ENCODE results near the gene AVEN. TPM values are rescaled to one million over a fixed set of nuclear protein-coding genes. Genes with fewer than 3 reads are reported as not detected.

The AVEN gene
- total and polyA plus RNA-seq, 2 donors (not counting 3 experiments of a cell fraction or from before 2014, with no cell fraction given), result 7.7 to 23.3 TPM

DNA sequence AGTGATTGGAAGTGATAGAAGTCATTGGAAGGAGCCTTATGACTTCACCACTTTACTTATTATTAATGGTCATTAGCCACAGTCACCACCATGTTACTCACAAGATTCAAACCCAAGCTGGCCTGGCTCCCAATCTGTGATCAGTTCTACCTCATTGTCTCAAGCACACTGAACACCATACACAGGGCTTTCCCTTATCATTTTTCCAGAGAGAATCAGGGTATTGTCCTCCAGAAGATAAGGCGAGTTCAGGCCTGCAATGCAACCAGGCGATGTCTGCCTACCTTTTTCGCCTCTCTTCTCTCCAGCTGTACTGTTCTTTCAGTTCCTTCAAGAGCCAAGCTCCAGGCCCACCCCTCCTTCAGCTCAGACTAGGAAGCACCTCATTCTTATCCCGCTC, 37.8 kb upstream of the AVEN start:
- TF ChIP-seq, protein P1, sequence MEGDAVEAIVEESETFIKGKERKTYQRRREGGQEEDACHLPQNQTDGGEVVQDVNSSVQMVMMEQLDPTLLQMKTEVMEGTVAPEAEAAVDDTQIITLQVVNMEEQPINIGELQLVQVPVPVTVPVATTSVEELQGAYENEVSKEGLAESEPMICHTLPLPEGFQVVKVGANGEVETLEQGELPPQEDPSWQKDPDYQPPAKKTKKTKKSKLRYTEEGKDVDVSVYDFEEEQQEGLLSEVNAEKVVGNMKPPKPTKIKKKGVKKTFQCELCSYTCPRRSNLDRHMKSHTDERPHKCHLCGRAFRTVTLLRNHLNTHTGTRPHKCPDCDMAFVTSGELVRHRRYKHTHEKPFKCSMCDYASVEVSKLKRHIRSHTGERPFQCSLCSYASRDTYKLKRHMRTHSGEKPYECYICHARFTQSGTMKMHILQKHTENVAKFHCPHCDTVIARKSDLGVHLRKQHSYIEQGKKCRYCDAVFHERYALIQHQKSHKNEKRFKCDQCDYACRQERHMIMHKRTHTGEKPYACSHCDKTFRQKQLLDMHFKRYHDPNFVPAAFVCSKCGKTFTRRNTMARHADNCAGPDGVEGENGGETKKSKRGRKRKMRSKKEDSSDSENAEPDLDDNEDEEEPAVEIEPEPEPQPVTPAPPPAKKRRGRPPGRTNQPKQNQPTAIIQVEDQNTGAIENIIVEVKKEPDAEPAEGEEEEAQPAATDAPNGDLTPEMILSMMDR (IDR thresholded peaks at IDR 0.05; ENCODE audit: extremely low read depth in 1 of 2, insufficient read depth in 1 of 2, low read depth in 1 of 2, low read length in 2 of 2), result no peak
- TF ChIP-seq FOS (IDR thresholded peaks at IDR 0.05; ENCODE audit: borderline replicate concordance, insufficient read depth, low read length) (no peak), POLR2A (IDR thresholded peaks at IDR 0.05; ENCODE audit: low read depth, low read length) (no peak), GATA2 (IDR thresholded peaks at IDR 0.05; ENCODE audit: insufficient read depth, insufficient read length, low read depth, low read length) (no peak)
- TF ChIP-seq, protein P2, sequence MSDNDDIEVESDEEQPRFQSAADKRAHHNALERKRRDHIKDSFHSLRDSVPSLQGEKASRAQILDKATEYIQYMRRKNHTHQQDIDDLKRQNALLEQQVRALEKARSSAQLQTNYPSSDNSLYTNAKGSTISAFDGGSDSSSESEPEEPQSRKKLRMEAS (IDR thresholded peaks at IDR 0.05; ENCODE audit: insufficient read depth, insufficient read length), result no peak
- no peaks in the 10 kb centered on the region for H3K79me2 ChIP-seq (ENCODE audit: control insufficient read depth, insufficient read depth, low read length)
- H3K4me1 ChIP-seq (ENCODE audit: control insufficient read depth, extremely low read depth, insufficient read depth, low read length), result no peaks in the 10 kb centered on the region
- dilution Hi-C loops (cut with MboI; ENCODE audit: extremely low pct_ligation_motif_present, low sequenced_read_pairs), result no loop called here
- POLR2A ChIA-PET, result no interaction called here
- H3K27me3 ChIP-seq (ENCODE audit: control insufficient read depth in 2 of 2, insufficient read depth in 2 of 2, low read length in 2 of 2), result no peaks in the 10 kb centered on the region
- H2AFZ ChIP-seq (ENCODE audit: low read depth, low read length), result no peak overlapping the region
- H3K9ac ChIP-seq (replicated peaks; ENCODE audit: extremely low read depth, insufficient read depth, low read length), result no peak overlapping the region
- H3K36me3 ChIP-seq (ENCODE audit: control insufficient read depth in 2 of 2, extremely low read depth in 1 of 2, insufficient read depth in 2 of 2, low read length in 2 of 2), result no peaks in the 10 kb centered on the region
- FAIRE-seq (no peak), DNase-seq (ENCODE audit: low read depth, low spot score) (no peak)
- no peak overlapping the region for H3K4me2 ChIP-seq (ENCODE audit: insufficient read depth, low read length)
- intact Hi-C loops (cut with micrococcal nuclease), result no loop called here
- CTCF ChIA-PET, result interaction anchor here (0.7 kb wide), 1 partner anchor 11 kb away, joined by 4 read pairs; no protein-coding TSS in a partner anchor
- no TSS peak for BruUV-seq (replicated peaks)
- no peak overlapping the region for H3K4me3 ChIP-seq (replicated peaks in 1 of 3; ENCODE audit: insufficient read depth in 1 of 3, low read depth in 1 of 3, low read length in 3 of 3)
- H3K27ac ChIP-seq (ENCODE audit: insufficient read depth, low read depth, low read length), result no peak overlapping the region
- H4K20me1 ChIP-seq (replicated peaks; ENCODE audit: control insufficient read depth, extremely low read depth, insufficient read depth, low read length), result no peaks in the 10 kb centered on the region
- no peaks in the 10 kb centered on the region for H3K9me3 ChIP-seq (replicated peaks; ENCODE audit: control insufficient read depth, insufficient read depth, low read length)
- H3K9me1 ChIP-seq (replicated peaks; ENCODE audit: control insufficient read depth, extremely low read depth, insufficient read depth, low read length), result no peaks in the 10 kb centered on the region

DNA sequence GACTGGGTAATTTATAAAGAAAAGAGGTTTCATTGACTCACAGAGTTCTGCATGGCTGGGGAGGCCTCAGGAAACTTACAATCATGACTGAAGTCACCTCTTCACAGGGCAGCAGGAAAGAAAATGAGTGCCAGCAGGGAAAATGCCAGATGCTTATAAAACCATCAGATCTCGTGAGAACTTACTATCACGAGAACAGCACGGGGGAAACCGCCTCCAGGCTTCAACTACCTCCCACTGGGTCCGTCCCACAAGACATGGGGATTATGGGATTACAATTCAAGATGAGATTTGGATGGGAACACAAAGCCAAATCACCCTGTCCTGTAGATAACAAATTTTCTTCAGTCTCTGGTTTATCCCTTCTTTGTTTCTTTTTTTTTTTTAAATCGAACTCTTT, 31.0 kb upstream of the AVEN start:
- H3K4me1 ChIP-seq (ENCODE audit: control insufficient read depth, extremely low read depth, insufficient read depth, low read length), result no peaks in the 10 kb centered on the region
- TF ChIP-seq, protein P2 (IDR thresholded peaks at IDR 0.05; ENCODE audit: insufficient read depth, insufficient read length), result no peak
- TF ChIP-seq EZH2 (IDR thresholded peaks at IDR 0.05; ENCODE audit: borderline replicate concordance, low read depth, low read length, severe bottlenecking), result no peak
- TF ChIP-seq FOS (IDR thresholded peaks at IDR 0.05; ENCODE audit: borderline replicate concordance, insufficient read depth, low read length), result no peak
- TF ChIP-seq, protein P1 (IDR thresholded peaks at IDR 0.05; ENCODE audit: extremely low read depth in 1 of 2, insufficient read depth in 1 of 2, low read depth in 1 of 2, low read length in 2 of 2), result no peak
- no peak for TF ChIP-seq JUN (IDR thresholded peaks at IDR 0.05; ENCODE audit: borderline replicate concordance, insufficient read depth, insufficient read length, low read depth)
- no peak for TF ChIP-seq GATA2 (IDR thresholded peaks at IDR 0.05; ENCODE audit: insufficient read depth, insufficient read length, low read depth, low read length)
- TF ChIP-seq POLR2A (IDR thresholded peaks at IDR 0.05; ENCODE audit: low read depth, low read length), result no peak
- TF ChIP-seq POLR2AphosphoS5 (IDR thresholded peaks at IDR 0.05; ENCODE audit: insufficient read depth, low read depth, low read length), result no peak
- TF ChIP-seq MYC (IDR thresholded peaks at IDR 0.05; ENCODE audit: low read depth, low read length), result no peak
- H3K36me3 ChIP-seq (ENCODE audit: control insufficient read depth in 2 of 2, extremely low read depth in 1 of 2, insufficient read depth in 2 of 2, low read length in 2 of 2), result no peaks in the 10 kb centered on the region
- ChIA-PET CTCF (no interaction called here), POLR2A (no interaction called here)
- no peak overlapping the region for H2AFZ ChIP-seq (ENCODE audit: low read depth, low read length)
- H3K4me2 ChIP-seq (ENCODE audit: insufficient read depth, low read length), result no peak overlapping the region
- H3K9ac ChIP-seq (replicated peaks; ENCODE audit: extremely low read depth, insufficient read depth, low read length), result no peak overlapping the region
- no peak for FAIRE-seq
- DNase-seq (ENCODE audit: low read depth, low spot score), result no peak
- intact Hi-C loops (cut with micrococcal nuclease) (no loop called here), dilution Hi-C loops (cut with MboI; ENCODE audit: extremely low pct_ligation_motif_present, low sequenced_read_pairs) (no loop called here)
- H3K27me3 ChIP-seq (ENCODE audit: control insufficient read depth in 2 of 2, insufficient read depth in 2 of 2, low read length in 2 of 2), result no peaks in the 10 kb centered on the region
- BruUV-seq (replicated peaks), result no TSS peak
- H3K4me3 ChIP-seq (replicated peaks in 1 of 3; ENCODE audit: insufficient read depth in 1 of 3, low read depth in 1 of 3, low read length in 3 of 3), result no peak overlapping the region
- H3K9me1 ChIP-seq (replicated peaks; ENCODE audit: control insufficient read depth, extremely low read depth, insufficient read depth, low read length), result no peaks in the 10 kb centered on the region
- H3K79me2 ChIP-seq (ENCODE audit: control insufficient read depth, insufficient read depth, low read length), result no peaks in the 10 kb centered on the region
- H3K9me3 ChIP-seq (replicated peaks; ENCODE audit: control insufficient read depth, insufficient read depth, low read length), result no peaks in the 10 kb centered on the region
- no peak overlapping the region for H3K27ac ChIP-seq (ENCODE audit: insufficient read depth, low read depth, low read length)
- no peaks in the 10 kb centered on the region for H4K20me1 ChIP-seq (replicated peaks; ENCODE audit: control insufficient read depth, extremely low read depth, insufficient read depth, low read length)

Measured in endothelial cell of umbilical vein (primary cell).